Central memory CD4-positive, alpha-beta T cell (primary cell): ENCODE data around the gene CENPO.

Experiments
- DNase-seq: peaks from one replicate; pipeline ENCODE4 v3.0.0; 2022

The CENPO gene

DNA sequence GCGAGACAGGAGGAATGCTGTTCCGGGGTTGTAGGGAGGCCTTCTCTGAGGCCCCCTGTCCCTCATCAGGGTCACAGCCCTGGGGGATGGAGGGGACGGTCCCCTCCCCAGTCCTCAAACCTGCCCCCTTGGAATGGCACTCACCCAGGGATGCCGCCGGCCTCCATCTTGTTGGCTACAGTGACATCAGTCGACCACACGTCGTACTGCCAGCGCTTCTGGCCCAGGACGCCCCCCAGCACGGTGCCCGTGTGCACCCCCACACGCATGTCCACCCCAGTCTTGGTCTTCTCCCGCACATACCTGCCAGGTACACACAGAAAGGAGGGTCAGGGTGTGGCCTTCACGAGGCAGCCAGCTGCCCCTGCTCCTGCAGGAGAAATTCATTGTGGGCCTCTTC is 46.5 kb downstream of the CENPO start:
- DNase-seq, result no peak

DNA sequence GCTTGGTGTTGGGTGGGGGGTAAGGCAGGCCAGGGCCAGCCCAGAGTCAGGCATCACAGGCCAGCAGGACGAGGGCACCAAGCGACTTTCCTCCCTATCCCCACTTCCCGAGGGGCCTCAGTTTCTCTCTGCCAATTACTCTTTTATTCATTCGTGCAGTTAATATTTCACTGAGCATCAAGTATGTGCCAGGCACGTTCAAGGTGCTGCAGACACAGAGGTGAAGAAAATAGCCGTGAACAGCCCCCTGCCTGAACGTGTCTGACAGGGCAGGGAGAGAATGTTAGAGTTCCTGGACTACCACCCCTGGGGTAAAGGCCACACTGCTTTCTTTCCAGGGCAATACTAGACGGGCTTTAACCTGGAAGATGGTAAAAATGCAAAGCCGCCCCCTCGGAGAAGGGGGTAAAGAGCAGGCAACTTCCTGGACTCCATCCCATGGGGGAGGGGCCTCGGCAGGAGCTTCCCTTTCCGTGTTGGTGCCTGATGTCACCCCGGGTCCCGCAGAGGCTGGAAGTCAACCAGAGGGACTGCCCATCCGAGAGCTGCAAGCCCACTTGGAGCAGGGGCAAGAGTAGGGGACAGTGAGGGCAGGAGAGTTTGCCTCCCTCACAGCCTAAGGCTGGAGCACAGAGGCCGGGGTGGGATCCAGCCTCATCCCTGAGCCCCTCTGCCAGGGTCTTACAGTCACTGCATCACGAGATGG is 47.1 kb downstream of the CENPO start:
- DNase-seq, result no peak

DNA sequence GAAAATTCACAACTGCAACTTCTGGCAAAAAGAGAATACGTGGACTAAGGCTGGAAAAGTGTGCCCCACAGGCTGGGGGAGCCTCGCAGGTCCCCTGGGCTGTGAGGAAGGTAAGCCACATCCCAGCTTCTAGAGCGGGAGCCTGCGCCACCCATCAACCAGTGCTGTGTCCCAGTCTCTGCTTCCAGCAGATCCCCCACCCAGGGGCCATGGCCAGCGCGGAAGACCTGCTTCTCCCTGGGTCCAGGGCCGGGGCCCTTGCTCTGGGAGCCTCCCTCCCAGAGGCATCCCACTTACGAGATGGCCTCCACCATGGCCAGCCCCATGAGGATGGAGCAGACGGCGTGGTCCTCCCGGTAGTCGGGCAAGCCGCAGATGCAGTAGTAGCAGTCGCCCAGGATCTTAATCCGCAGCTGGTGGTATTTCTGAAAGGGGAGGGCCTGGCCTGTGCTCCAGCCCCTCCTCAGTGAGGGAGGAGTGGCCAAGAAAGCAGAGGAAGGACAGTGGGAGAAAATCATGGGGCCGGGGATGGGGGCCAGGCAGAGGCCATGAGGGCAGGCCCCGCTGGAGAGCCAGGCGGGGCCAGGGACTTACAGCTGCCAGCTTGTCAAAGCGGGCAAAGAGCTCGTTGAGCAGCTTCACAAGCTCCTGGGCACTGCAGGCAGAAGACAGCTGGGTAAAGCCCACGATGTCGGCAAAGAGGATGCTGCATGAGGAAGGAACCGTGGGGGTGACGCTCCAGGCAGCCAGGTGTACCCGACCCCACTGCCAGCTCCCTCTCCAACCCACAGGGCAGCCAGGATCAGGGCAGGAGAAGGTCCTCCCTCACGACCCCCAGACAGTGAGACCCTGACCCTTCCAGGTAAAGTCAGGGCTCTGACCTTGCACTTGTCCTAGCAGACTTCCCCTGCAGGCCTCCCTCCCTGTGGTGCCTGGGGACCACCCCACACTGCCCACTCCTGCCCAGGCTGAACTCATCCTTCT is 48.0 kb downstream of the CENPO start:
- DNase-seq, result no peak

GRCh38 chr2:24842081-24843050 is 49.1 kb downstream of the CENPO start:
- DNase-seq, result no peak

- no peak for DNase-seq
These were observed 50.2 kb downstream of the CENPO start for GRCh38 chr2:24843330-24843860.

- no peak for DNase-seq
These were observed 50.9 kb downstream of the CENPO start for GRCh38 chr2:24844023-24844685.

GRCh38 chr2:24845691-24846090 is 52.5 kb downstream of the CENPO start:
- DNase-seq, result no peak

DNA sequence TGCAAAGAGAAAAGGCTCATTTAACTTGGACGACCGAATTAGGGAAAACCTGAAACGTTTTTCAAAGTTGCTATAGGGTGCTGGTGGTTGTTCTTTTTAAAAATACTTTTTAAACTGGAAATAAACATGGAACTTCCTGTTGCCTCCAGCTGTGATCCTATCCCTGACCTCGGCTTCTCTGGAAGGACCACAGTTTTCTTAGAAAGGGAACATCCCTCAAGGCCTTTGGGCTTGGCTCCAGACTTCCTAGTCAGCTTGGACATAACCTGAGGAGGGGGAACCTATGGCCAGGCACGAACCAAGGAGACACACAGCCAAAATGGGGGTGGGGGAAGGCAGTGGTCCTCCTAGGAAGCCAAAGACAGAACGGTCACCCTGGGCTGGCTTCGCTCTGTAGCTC is 57.7 kb downstream of the CENPO start:
- DNase-seq, result no peak

GRCh38 chr2:24852026-24852425 is 58.8 kb downstream of the CENPO start:
- DNase-seq, result no peak

DNA sequence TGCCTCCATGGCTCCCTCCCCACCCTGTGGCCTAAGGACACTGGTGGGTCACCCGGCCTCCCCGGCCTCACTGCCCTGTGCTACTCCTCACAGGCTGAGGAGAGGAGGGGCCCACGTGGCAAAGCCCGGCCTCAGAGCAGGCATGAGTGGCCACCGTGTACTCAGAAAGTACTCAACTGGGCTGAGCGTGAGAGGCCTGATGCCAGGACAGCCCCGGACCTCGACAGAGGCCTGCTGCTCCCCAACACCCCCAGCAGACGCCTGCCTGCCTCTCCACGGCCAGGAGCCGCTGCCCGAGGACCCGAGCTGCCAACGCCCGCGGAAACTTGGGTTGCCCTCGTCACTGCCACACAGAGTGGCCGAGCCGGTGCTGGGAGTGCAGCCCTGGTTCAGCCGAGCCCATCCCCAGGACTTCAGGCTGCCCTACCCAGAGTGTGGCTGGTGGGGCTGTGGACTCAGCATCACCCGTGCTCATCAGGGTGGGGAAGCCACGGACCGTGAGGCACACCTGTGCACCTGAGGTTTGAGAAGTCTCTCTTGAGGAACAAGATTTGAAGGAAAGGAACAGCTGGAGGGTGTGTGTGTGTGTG is 59.3 kb downstream of the CENPO start:
- DNase-seq, result no peak

DNA sequence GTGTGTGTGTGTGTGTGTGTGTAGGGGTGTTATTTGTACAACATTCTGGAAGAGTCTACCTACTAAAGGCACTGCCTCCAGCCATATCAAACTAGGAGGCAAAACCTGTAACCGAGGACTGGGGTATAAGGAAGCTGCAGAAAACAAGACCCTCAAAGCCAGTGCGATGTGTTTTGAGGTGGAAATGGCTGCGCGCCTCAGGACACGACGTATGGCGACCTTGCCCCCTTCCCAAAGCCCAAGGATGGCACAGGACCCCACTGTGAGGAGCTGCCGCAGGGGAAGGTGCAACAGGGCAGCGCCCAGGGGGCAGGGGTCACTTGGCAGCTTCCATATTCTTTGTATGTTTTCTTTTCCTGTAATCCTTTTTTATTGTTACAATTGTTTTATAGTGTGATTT is 59.8 kb downstream of the CENPO start:
- DNase-seq, result no peak

GRCh38 chr2:24853996-24854395 is 60.8 kb downstream of the CENPO start:
- DNase-seq, result no peak

DNA sequence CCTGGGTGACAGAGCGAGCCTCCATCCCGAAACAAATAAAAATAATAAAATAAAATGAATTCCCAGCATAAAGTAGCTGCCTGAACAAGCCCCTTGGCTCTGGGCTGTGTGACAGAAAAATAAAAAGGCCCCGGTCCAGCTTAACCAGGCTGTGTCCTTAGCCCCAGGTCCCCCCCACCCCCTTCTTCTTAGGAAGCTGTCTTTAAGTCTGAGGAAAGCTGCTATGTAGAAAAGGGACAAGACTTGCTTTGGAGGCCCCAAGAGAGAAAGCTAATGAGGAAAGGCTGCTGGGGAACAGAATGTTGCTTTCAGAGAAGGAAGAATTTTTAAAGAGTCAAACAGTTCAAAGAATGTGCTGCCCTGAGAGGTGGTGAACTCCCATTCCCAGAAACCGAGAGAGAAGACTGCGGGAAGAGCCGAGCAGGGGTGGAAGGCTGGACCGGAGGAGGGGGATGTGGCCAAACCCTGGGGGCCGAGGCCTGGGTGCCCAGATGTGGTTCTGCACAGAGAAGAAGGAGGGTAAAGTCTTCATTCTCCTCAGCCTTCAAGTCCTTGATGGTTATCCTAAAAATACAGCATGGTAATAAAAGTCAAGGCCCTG is 61.9 kb downstream of the CENPO start:
- DNase-seq, result no peak

DNA sequence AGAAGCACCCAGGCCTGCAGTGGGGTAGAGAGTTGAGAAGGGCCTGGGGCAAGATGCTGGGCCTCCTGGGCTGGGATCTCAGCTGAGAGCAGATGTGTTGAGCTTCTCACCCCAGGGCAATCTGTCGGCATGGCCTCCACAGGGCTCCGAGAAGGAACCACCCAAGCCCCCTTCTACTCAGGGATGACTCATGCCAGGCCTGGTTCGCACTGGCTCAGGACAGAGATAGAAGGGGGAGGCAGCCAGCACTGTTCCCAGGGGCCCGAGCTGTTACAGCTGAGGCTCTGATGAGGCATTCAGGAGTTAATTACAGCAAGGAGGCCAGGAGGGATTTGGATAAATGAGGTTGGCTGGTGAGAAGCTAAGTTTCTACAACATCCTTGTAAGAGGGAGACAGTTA is 62.5 kb downstream of the CENPO start:
- DNase-seq, result no peak

DNA sequence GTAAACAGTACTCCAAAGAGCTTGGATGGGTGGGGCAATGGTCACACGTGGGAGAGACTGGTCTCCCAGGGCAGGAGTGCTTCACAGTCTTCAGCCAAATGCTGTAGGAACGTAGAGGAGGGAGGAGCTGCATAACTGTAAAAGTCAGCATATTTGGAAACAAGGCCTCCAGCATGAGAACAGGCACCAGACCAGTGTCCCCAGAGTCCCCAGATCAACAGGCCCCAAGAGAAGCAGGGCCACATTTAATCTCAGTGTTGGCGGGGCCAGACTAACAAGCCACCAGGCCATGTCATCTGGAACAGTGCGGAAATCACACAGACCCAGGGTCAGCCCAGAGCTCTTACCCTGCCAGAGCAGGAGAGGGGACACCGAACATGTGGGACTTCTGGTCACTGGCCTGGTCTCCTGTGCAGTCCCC is 63.6 kb downstream of the CENPO start:
- DNase-seq, result no peak

GRCh38 chr2:24857746-24858145 is 64.5 kb downstream of the CENPO start:
- no peak for DNase-seq

GRCh38 chr2:24858996-24859395 is 65.8 kb downstream of the CENPO start:
- DNase-seq, result no peak

DNA sequence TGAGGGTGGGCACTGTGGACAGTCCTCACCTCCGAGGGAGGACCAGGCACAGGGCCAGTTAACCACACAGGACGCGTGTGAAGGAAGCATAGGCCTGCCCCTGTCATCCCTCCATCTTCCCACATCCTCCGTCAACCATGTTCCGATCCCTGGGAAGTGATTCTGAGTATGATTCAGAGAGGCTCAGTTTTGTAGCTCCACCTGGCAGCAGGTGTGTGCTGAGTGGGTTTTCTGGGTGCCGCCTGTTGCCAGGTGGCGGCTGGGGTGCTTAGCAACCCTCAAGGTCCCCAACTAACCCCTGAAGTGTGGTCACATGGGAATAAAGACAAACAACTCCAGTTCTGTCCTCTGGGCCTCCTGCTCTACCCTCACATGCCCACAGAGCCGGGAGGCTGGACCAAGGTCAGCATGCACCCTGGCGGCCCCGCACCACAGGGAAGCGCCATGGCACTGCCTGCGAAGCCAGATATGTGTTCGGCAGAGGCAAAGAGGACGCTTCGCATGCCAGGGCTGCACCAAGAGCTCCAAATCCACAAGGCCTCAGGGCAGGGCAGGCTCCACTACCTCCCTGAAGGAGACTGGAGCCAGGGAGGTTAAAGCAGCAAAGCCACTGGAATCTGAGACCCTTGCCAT is 66.9 kb downstream of the CENPO start:
- DNase-seq, result no peak

DNA sequence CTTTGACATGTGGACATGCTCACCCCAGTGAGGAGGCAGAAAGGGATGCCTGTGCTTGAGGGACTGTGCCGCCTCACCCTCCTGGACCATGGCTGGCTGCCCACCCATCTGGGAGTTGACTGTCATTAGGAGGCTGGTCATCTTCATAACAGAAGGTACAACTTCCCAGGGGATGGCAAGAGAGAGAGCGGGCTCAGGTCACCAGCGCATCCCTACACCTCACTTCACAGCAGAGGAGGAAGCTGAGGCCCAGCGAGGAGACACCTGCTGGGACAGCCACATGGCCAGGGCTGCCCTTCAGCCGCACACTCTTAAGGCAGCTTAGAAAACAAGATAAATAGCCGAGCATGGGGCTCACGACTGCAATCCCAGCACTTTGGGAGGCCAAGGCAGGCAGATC is 67.4 kb downstream of the CENPO start:
- no peak for DNase-seq

GRCh38 chr2:24861500-24861899 is 68.3 kb downstream of the CENPO start:
- no peak for DNase-seq

GRCh38 chr2:24863641-24864040 is 70.4 kb downstream of the CENPO start:
- DNase-seq, result no peak
